H1 (cell line): ENCODE data around the gene SLCO4A1. TPM values are rescaled to one million over a fixed set of nuclear protein-coding genes. Genes with fewer than 3 reads are reported as not detected.

Source experiments
- SAP30 ChIP-seq: fragments of 300-600 bp; sonication (generic); IDR thresholded peaks from 2 replicates; pipeline ENCODE4 v1.7.1; 2012; ENCODE audit warnings: low read length, moderate library complexity, mild to moderate bottlenecking, inconsistent platforms; ENCODE audit not compliant: insufficient read depth, insufficient replicate concordance
- SP2 ChIP-seq: IDR thresholded peaks from 2 replicates; pipeline ENCODE4 v1.6.1; 2012; ENCODE audit warnings: mild to moderate bottlenecking, low read length, inconsistent platforms
- polyA plus RNA-seq, 7 experiments: library from polyadenylated mRNA; depleted of rRNA in 3 of 7; stranded (reverse) in 5 of 7; unstranded in 2 of 7; fragments of >200 nt in 5 of 7; fragments of 200-250 nt in 2 of 7; gene quantifications; 1 replicate in 5 of 7; 2 replicates in 1 of 7; 4 replicates in 1 of 7; pipeline versions ENCODE4 v1.2.1 to v1.2.3, GENCODE V29; 2011 to 2013; ENCODE audit warnings: missing spikeins in 2 of 7, mixed read lengths in 2 of 7
- total RNA-seq: library from RNA; stranded (reverse); fragmentation: NEBNext Ultra II Directional; extraction: Animal tissue kit (Norgen Biotek cat#: 25700); gene quantifications from 2 replicates; pipeline ENCODE4 v1.2.1, GENCODE V29; 2021
- TF ChIP-seq, protein P1 (sequence below): IDR thresholded peaks from 2 replicates; pipeline ENCODE4 v1.6.1; 2011; ENCODE audit warnings: low read depth, mild to moderate bottlenecking, low read length; ENCODE audit not compliant: insufficient read depth

Gene SLCO4A1
- total and polyA plus RNA-seq, 2 of the 8 experiments (the other 6 are each of a cell fraction or from before 2014, with no cell fraction given): 10.5 to 18.5 TPM

DNA sequence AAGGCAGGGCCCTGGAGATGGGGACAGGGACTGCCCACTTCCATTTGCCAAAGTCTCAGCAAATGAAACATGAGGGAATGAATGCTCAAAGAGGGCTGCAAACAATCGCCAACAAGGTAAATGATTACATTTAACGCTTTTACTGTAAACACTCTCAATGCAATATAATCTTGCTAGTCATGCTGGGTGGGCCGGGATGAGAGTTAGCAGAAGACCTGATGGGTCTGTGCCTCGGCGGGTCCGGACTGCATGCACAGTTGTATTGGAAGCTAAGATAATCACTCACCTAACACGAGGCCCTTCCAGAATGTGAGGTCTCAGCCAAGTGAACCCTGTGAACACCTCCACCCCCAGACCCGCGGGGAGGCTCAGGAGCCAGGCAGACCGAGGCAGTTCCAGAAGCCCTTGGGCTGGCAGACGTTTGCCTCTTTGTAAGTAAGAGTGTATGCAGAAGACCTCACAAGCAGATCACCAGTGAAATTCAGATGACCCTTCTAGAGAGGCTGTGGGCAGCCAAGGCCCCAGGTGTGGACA is 4.7 kb upstream of the SLCO4A1 start (continued):
- TF ChIP-seq, protein P1, sequence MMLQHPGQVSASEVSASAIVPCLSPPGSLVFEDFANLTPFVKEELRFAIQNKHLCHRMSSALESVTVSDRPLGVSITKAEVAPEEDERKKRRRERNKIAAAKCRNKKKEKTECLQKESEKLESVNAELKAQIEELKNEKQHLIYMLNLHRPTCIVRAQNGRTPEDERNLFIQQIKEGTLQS: no peak
- TF ChIP-seq SP2 (no peak), SAP30 (no peak)
